Osteocyte (in vitro differentiated cells): Measurements from ENCODE around the gene CYP3A4. TPM values are rescaled to one million over a fixed set of nuclear protein-coding genes. Genes with fewer than 3 reads are reported as not detected.

ENCODE experiments used
- DNase-seq: peaks from one replicate; pipeline ENCODE4 v3.0.0; 2021; ENCODE audit warnings: mixed read lengths; ENCODE audit not compliant: unreplicated experiment; ENCODE audit errors: extremely low spot score
- H3K27ac Mint-ChIP-seq: one replicate; pipeline ENCODE4 v1.8.0; 2021; ENCODE audit warnings: mild to moderate bottlenecking, mixed read lengths; ENCODE audit not compliant: unreplicated experiment
- H3K27me3 Mint-ChIP-seq: one replicate; pipeline ENCODE4 v1.8.0; 2021; ENCODE audit warnings: mixed read lengths; ENCODE audit not compliant: unreplicated experiment
- H3K36me3 Mint-ChIP-seq: one replicate; pipeline ENCODE4 v1.8.0; 2021; ENCODE audit warnings: mixed read lengths; ENCODE audit not compliant: unreplicated experiment
- H3K4me1 Mint-ChIP-seq: one replicate; pipeline ENCODE4 v1.8.0; 2021; ENCODE audit warnings: mixed read lengths; ENCODE audit not compliant: unreplicated experiment
- H3K4me3 Mint-ChIP-seq: one replicate; pipeline ENCODE4 v1.8.0; 2021; ENCODE audit warnings: mild to moderate bottlenecking, moderate library complexity, mixed read lengths; ENCODE audit not compliant: unreplicated experiment
- H3K9me3 Mint-ChIP-seq: one replicate; pipeline ENCODE4 v1.8.0; 2021; ENCODE audit warnings: mixed read lengths; ENCODE audit not compliant: unreplicated experiment
- CTCF ChIP-seq: fragments of 200-600 bp; sonication (generic); IDR thresholded peaks from 2 replicates; pipeline ENCODE4 v1.5.0; 2021; ENCODE audit warnings: antibody characterized with exemption, mild to moderate bottlenecking, moderate library complexity
- total RNA-seq: library from RNA; stranded (reverse); gene quantifications from 2 replicates; pipeline ENCODE4 v1.2.1, GENCODE V29; 2021

The CYP3A4 gene
- total RNA-seq, 1 donor from 2014 or later: not detected

DNA sequence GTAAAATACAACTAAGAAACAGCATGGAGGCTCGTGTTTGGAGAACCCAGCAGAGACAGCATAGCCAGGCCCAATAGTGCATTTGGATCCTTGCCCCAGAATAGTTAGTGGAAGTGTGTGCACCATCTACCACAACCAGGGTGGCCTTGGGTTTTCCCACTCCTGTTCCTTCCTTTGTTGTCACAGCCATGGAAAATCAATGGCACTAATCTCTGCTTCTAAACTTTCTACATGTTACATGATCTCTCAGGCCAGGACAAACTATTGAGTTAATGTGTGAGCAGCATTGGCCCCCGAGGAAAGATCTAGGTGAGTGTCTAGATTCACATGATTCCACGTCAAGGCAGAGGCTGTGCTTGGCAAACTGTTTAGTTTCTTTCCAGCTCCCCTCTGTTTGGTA lies 51.0 kb downstream of the CYP3A4 start:
- Mint-ChIP-seq H3K9me3 (no peaks in the 10 kb centered on the region), H3K27ac (no peak overlapping the region), H3K4me1 (no peaks in the 10 kb centered on the region), H3K4me3 (no peak overlapping the region), H3K36me3 (no peaks in the 10 kb centered on the region), H3K27me3 (peaks cover 10% of the 10 kb centered on the region)
- TF ChIP-seq CTCF: no peak
- no peak for DNase-seq

DNA sequence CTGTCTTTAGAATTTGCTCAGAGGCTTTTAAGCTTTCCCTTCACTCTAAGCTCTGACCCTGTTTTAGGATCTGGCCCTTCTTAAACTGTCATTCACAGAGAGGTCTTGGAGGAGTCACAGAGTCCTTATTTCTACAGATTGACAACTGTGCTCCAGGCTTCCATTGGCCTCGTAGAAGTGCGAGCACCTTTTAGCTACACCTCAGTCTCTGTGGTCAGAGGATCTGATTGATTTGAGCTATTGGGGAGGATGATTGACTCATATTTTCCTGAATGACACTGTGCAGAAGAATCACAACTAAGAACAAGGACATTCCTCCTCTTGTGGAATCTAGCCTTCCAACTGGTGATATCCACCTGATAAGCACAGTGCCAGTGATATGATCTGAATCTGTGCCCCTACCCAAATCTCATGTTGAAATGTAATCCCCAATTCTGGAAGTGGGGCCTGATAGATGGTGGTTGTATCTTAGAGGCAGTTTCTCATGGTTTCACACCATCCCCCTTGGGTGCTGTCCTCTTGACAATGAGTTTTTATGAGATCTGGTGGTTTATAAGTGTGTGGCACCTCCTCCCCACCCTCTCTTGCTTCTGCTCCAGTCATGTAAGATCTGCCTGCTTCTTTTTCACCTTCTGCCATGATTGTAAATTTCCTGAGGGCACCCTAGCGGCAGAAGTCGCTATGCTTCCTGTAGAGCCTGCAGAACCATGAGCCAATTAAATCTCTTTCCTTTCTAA lies 52.2 kb downstream of the CYP3A4 start:
- DNase-seq: no peak
- no peaks in the 10 kb centered on the region for H3K9me3 Mint-ChIP-seq
- TF ChIP-seq CTCF: no peak
- no peak overlapping the region for H3K27ac Mint-ChIP-seq
- H3K4me1 Mint-ChIP-seq: no peaks in the 10 kb centered on the region
- peaks cover 10% of the 10 kb centered on the region for H3K27me3 Mint-ChIP-seq
- H3K4me3 Mint-ChIP-seq: no peak overlapping the region
- H3K36me3 Mint-ChIP-seq: no peaks in the 10 kb centered on the region

DNA sequence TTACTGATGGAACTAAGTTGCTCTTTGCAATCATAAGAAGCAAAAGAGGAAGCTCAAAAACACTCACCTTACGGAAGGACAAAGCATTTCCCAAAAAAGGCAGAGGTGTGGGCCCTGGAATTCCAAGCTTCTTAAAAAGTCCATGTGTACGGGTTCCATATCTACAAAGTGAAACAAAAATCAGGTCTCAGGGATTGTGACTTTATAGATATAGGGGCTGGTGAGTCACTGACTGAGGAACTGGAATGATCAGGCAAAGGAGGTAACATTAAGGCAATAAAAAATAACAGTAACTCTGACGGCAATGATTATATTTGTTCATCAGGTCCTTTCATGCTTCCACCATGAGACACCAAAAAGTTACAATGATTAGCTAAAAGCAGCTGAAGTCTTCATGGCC lies 53.0 kb downstream of the CYP3A4 start:
- Mint-ChIP-seq H3K4me3 (no peak overlapping the region), H3K27ac (no peak overlapping the region), H3K36me3 (no peaks in the 10 kb centered on the region), H3K9me3 (no peaks in the 10 kb centered on the region), H3K27me3 (peaks cover 10% of the 10 kb centered on the region), H3K4me1 (no peaks in the 10 kb centered on the region)
- no peak for TF ChIP-seq CTCF
- no peak for DNase-seq

- no peak for TF ChIP-seq CTCF
- no peaks in the 10 kb centered on the region for H3K4me1 Mint-ChIP-seq
- no peaks in the 10 kb centered on the region for H3K9me3 Mint-ChIP-seq
- no peak overlapping the region for H3K4me3 Mint-ChIP-seq
- no peaks in the 10 kb centered on the region for H3K36me3 Mint-ChIP-seq
- peaks cover 6% of the 10 kb centered on the region for H3K27me3 Mint-ChIP-seq
- no peak for DNase-seq
- H3K27ac Mint-ChIP-seq: no peak overlapping the region
These were observed 53.7 kb downstream of the CYP3A4 start for GRCh38 chr7:99730238-99730810.

DNA sequence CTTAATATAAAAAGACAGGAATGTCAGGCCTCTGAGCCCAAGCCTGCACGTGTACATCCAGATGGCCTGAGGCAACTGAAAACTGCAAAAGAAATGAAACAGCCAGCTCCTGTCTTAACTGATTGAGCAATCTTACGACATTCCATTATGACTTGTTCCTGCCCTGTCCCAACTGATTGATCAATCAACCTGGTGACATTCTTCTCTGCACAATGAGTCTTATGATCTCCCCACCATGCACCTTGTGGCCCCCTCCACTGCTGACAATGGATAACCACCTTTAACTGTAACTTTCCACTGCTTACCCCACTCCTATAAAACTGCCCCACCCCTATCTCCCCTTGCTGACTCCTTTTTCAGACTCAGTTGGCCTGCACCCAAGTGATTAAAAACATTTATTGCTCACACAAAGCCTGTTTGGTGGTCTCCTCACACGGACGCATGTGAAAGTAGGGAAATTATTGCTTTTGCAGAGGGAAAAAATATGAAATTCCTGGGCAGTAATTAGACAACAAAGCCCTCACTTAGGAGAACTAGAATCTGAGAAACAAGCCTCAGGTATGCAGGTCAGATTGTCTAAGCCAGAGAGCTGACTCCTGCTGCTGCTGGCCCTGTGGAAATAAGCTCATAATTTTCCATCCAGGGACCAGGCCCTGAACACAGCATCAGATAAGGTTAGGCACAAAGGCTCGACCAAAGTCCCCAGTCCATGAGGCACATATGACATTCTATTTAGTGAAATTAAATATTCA lies 54.3 kb downstream of the CYP3A4 start:
- H3K4me1 Mint-ChIP-seq: no peaks in the 10 kb centered on the region
- TF ChIP-seq CTCF: no peak
- no peak overlapping the region for H3K27ac Mint-ChIP-seq
- H3K27me3 Mint-ChIP-seq: no peaks in the 10 kb centered on the region
- H3K4me3 Mint-ChIP-seq: no peak overlapping the region
- no peaks in the 10 kb centered on the region for H3K36me3 Mint-ChIP-seq
- no peaks in the 10 kb centered on the region for H3K9me3 Mint-ChIP-seq
- no peak for DNase-seq
